Mesendoderm (in vitro differentiated cells): ENCODE measurements around the gene COA5.

Experiments used
- DNase-seq: peaks from one replicate; pipeline ENCODE4 v3.0.0; 2013
- H2AK5ac ChIP-seq: 2 replicates; pipeline ENCODE4 v1.6.1; 2013; ENCODE audit warnings: low read length, inconsistent platforms
- H2BK120ac ChIP-seq: 2 replicates; pipeline ENCODE4 v1.6.1; 2013; ENCODE audit warnings: low read depth, mild to moderate bottlenecking, low read length, moderate library complexity, mixed read lengths
- H2BK15ac ChIP-seq: replicated peaks from 2 replicates; pipeline ENCODE4 v1.6.1; 2013; ENCODE audit warnings: low read depth, mild to moderate bottlenecking, moderate library complexity
- H2BK5ac ChIP-seq: 2 replicates; pipeline ENCODE4 v1.6.1; 2013; ENCODE audit warnings: low read length, inconsistent platforms
- H3K18ac ChIP-seq: 2 replicates; pipeline ENCODE4 v1.6.1; 2013; ENCODE audit warnings: mild to moderate bottlenecking, low read length, mixed read lengths
- H3K23ac ChIP-seq: one replicate; pipeline ENCODE4 v1.6.1; 2013; ENCODE audit warnings: low read length
- H3K27ac ChIP-seq: 2 replicates; pipeline ENCODE4 v1.5.1; 2013; ENCODE audit warnings: low read depth, mild to moderate bottlenecking, inconsistent platforms, low read length, moderate library complexity
- H3K27me3 ChIP-seq: 2 replicates; pipeline ENCODE4 v1.6.1; 2013; ENCODE audit warnings: low read length, control low read depth, mild to moderate bottlenecking, inconsistent platforms; ENCODE audit not compliant: insufficient read depth, poor library complexity
- H3K36me3 ChIP-seq: 2 replicates; pipeline ENCODE4 v1.6.1; 2013; ENCODE audit warnings: low read length, inconsistent platforms; ENCODE audit not compliant: control insufficient read depth, insufficient read depth
- H3K4ac ChIP-seq: one replicate; pipeline ENCODE4 v1.6.1; 2013; ENCODE audit warnings: low read depth, mild to moderate bottlenecking, low read length, moderate library complexity
- H3K4me1 ChIP-seq: 2 replicates; pipeline ENCODE4 v1.6.1; 2013; ENCODE audit warnings: low read depth, low read length, inconsistent platforms; ENCODE audit not compliant: control insufficient read depth
- H3K4me2 ChIP-seq: 2 replicates; pipeline ENCODE4 v1.6.1; 2013; ENCODE audit warnings: low read length
- H3K4me3 ChIP-seq: 2 replicates; pipeline ENCODE4 v1.5.1; 2013; ENCODE audit warnings: mild to moderate bottlenecking, low read length
- H3K56ac ChIP-seq: one replicate; pipeline ENCODE4 v1.6.1; 2013; ENCODE audit warnings: low read length
- H3K79me1 ChIP-seq: 2 replicates; pipeline ENCODE4 v1.6.1; 2013; ENCODE audit warnings: low read length, inconsistent platforms
- H3K79me2 ChIP-seq: 2 replicates; pipeline ENCODE4 v1.6.1; 2013; ENCODE audit warnings: mild to moderate bottlenecking, low read length; ENCODE audit not compliant: control insufficient read depth, insufficient read depth
- H3K9ac ChIP-seq: 2 replicates; pipeline ENCODE4 v1.6.1; 2013; ENCODE audit warnings: low read length, inconsistent platforms
- H4K5ac ChIP-seq: one replicate; pipeline ENCODE4 v1.6.1; 2013; ENCODE audit warnings: low read length
- H4K8ac ChIP-seq: one replicate; pipeline ENCODE4 v1.6.1; 2013; ENCODE audit warnings: low read depth, mild to moderate bottlenecking, control low read depth, low read length, moderate library complexity
- WGBS: extraction: QIAGEN DNeasy Blood & Tissue Kit; methylation state at CpG from one replicate; pipeline ENCODE4 v1.1.7; 2013; ENCODE audit warnings: low lambda C conversion rate, missing lambda C conversion rate; ENCODE audit not compliant: insufficient coverage; ENCODE audit errors: extremely low coverage; 5-methylcytosine and 5-hydroxymethylcytosine counted together

The COA5 gene

GRCh38 chr2:98570356-98570755 lies 38.0 kb downstream of the COA5 start:
- Histone ChIP-seq H3K79me2 (no peaks in the 10 kb centered on the region), H3K4me2 (no peak overlapping the region), H3K36me3 (peaks cover 21% of the 10 kb centered on the region), H3K4me3 (no peak overlapping the region), H3K23ac (no peak overlapping the region), H3K4ac (no peak overlapping the region), H3K4me1 (no peaks in the 10 kb centered on the region), H4K8ac (no peak overlapping the region), H2BK120ac (no peak overlapping the region), H3K56ac (no peak overlapping the region), H2BK15ac (no peak overlapping the region), H3K18ac (no peak overlapping the region), H4K5ac (no peak overlapping the region), H3K27me3 (no peaks in the 10 kb centered on the region), H2AK5ac (no peak overlapping the region), H3K79me1 (no peaks in the 10 kb centered on the region), H3K9ac (no peak overlapping the region), H2BK5ac (no peak overlapping the region), H3K27ac (no peak overlapping the region)
- DNase-seq = no peak
- WGBS = no CpG with 5 or more reads among the region's 5 CpGs

- H2BK5ac ChIP-seq = no peak overlapping the region
- no peak overlapping the region for H3K4ac ChIP-seq
- no peak overlapping the region for H4K5ac ChIP-seq
- H3K9ac ChIP-seq = no peak overlapping the region
- no peaks in the 10 kb centered on the region for H3K79me2 ChIP-seq
- H3K18ac ChIP-seq = no peak overlapping the region
- H2AK5ac ChIP-seq = no peak overlapping the region
- H3K27ac ChIP-seq = no peak overlapping the region
- no peak for DNase-seq
- H3K4me2 ChIP-seq = no peak overlapping the region
- no peak overlapping the region for H3K4me3 ChIP-seq
- no peak overlapping the region for H2BK120ac ChIP-seq
- no peak overlapping the region for H3K56ac ChIP-seq
- H3K36me3 ChIP-seq = peaks cover 21% of the 10 kb centered on the region
- H3K79me1 ChIP-seq = no peaks in the 10 kb centered on the region
- H3K4me1 ChIP-seq = no peaks in the 10 kb centered on the region
- H3K23ac ChIP-seq = no peak overlapping the region
- no CpG with 5 or more reads among the region's 13 CpGs for WGBS
- H2BK15ac ChIP-seq = no peak overlapping the region
- H4K8ac ChIP-seq = no peak overlapping the region
- H3K27me3 ChIP-seq = no peaks in the 10 kb centered on the region
Observed at GRCh38 chr2:98569915-98570314, 38.4 kb downstream of the COA5 start.

GRCh38 chr2:98569197-98569793 lies 39.0 kb downstream of the COA5 start:
- Histone ChIP-seq H3K79me1 (no peaks in the 10 kb centered on the region), H4K5ac (no peak overlapping the region), H3K23ac (no peak overlapping the region), H3K4ac (no peak overlapping the region), H3K27me3 (no peaks in the 10 kb centered on the region), H3K56ac (no peak overlapping the region), H3K27ac (no peak overlapping the region), H3K79me2 (no peaks in the 10 kb centered on the region), H3K9ac (no peak overlapping the region), H2BK15ac (no peak overlapping the region), H3K18ac (no peak overlapping the region), H3K36me3 (peaks cover 21% of the 10 kb centered on the region), H2AK5ac (no peak overlapping the region), H2BK5ac (no peak overlapping the region), H3K4me3 (no peak overlapping the region), H3K4me1 (no peaks in the 10 kb centered on the region), H2BK120ac (no peak overlapping the region), H3K4me2 (no peak overlapping the region), H4K8ac (no peak overlapping the region)
- no CpG with 5 or more reads among the region's 19 CpGs for WGBS
- peak; percentile 61 for DNase-seq

- Histone ChIP-seq H3K27ac (no peak overlapping the region), H4K8ac (no peak overlapping the region), H3K4ac (no peak overlapping the region), H3K9ac (no peak overlapping the region), H2BK15ac (no peak overlapping the region), H4K5ac (no peak overlapping the region), H3K79me1 (no peaks in the 10 kb centered on the region), H3K79me2 (no peaks in the 10 kb centered on the region), H3K27me3 (no peaks in the 10 kb centered on the region), H2BK5ac (no peak overlapping the region), H3K4me2 (no peak overlapping the region), H3K36me3 (peaks cover 21% of the 10 kb centered on the region), H3K23ac (no peak overlapping the region), H3K56ac (no peak overlapping the region), H3K4me3 (no peak overlapping the region), H2AK5ac (no peak overlapping the region), H2BK120ac (no peak overlapping the region), H3K4me1 (no peaks in the 10 kb centered on the region), H3K18ac (no peak overlapping the region)
- no CpG with 5 or more reads among the region's 11 CpGs for WGBS
- DNase-seq = no peak
Observed at GRCh38 chr2:98568161-98568956, 40.0 kb downstream of the COA5 start.

- Histone ChIP-seq H3K4ac (no peak overlapping the region), H4K8ac (no peak overlapping the region), H3K23ac (no peak overlapping the region), H3K4me1 (no peaks in the 10 kb centered on the region), H2AK5ac (no peak overlapping the region), H3K79me1 (no peaks in the 10 kb centered on the region), H2BK5ac (no peak overlapping the region), H3K79me2 (no peaks in the 10 kb centered on the region), H3K27ac (no peak overlapping the region), H3K36me3 (peaks cover 17% of the 10 kb centered on the region), H3K56ac (no peak overlapping the region), H3K9ac (no peak overlapping the region), H3K18ac (no peak overlapping the region), H4K5ac (no peak overlapping the region), H3K4me2 (no peak overlapping the region), H3K27me3 (no peaks in the 10 kb centered on the region), H3K4me3 (no peak overlapping the region), H2BK120ac (no peak overlapping the region), H2BK15ac (no peak overlapping the region)
- WGBS = no CpG with 5 or more reads among the region's 19 CpGs
- DNase-seq = no peak
Observed at GRCh38 chr2:98565941-98566340, 42.4 kb downstream of the COA5 start.
